ENCODE data around the gene ITGA7.

DNA sequence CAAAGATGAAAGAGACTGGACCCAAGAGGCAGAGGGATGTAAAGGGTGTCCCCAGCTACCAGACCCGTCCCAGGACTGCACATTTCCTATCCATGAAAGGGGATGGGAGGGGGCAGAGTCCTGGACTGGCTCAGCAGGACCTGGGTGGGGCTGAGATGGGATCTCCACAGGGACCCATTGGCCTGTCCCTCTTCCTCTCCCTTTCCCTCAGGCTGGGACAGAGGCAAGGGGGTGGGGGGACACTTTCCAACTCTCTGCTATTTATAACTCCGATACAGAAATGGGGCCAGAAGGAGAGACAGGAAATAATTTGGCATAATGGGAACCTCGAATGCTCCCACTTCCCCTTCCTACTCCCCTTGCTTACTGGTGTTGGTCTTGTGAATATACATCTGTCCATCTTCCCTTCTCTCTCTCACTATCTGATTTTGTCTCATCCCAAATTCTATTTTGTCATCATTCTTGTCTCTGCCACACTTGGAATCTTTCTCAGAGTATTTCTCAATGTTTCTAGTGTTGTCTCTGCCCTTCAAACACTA, 1.1 kb upstream of the ITGA7 start:
- TF ChIP-seq, protein P1, sequence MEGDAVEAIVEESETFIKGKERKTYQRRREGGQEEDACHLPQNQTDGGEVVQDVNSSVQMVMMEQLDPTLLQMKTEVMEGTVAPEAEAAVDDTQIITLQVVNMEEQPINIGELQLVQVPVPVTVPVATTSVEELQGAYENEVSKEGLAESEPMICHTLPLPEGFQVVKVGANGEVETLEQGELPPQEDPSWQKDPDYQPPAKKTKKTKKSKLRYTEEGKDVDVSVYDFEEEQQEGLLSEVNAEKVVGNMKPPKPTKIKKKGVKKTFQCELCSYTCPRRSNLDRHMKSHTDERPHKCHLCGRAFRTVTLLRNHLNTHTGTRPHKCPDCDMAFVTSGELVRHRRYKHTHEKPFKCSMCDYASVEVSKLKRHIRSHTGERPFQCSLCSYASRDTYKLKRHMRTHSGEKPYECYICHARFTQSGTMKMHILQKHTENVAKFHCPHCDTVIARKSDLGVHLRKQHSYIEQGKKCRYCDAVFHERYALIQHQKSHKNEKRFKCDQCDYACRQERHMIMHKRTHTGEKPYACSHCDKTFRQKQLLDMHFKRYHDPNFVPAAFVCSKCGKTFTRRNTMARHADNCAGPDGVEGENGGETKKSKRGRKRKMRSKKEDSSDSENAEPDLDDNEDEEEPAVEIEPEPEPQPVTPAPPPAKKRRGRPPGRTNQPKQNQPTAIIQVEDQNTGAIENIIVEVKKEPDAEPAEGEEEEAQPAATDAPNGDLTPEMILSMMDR (conservative IDR thresholded peaks at IDR 0.05 in 1 of 2, IDR thresholded peaks at IDR 0.05 in 1 of 2; ENCODE audit: extremely low read depth in 1 of 2, insufficient read depth in 1 of 2, low read depth in 1 of 2, low read length in 2 of 2): no peak
- TF ChIP-seq EZH2 (IDR thresholded peaks at IDR 0.05; ENCODE audit: borderline replicate concordance, low read length): no peak
